Measurements from ENCODE around the gene LRRD1. TPM values are rescaled to one million over a fixed set of nuclear protein-coding genes. Genes with fewer than 3 reads are reported as not detected.
A peak's percentile ranks its signal among the peaks of the same experiment; 100 is the strongest.

LRRD1 gene
- total RNA-seq (ENCODE audit: unreplicated experiment): 0.59 TPM
- long read RNA-seq: 0 reads

DNA sequence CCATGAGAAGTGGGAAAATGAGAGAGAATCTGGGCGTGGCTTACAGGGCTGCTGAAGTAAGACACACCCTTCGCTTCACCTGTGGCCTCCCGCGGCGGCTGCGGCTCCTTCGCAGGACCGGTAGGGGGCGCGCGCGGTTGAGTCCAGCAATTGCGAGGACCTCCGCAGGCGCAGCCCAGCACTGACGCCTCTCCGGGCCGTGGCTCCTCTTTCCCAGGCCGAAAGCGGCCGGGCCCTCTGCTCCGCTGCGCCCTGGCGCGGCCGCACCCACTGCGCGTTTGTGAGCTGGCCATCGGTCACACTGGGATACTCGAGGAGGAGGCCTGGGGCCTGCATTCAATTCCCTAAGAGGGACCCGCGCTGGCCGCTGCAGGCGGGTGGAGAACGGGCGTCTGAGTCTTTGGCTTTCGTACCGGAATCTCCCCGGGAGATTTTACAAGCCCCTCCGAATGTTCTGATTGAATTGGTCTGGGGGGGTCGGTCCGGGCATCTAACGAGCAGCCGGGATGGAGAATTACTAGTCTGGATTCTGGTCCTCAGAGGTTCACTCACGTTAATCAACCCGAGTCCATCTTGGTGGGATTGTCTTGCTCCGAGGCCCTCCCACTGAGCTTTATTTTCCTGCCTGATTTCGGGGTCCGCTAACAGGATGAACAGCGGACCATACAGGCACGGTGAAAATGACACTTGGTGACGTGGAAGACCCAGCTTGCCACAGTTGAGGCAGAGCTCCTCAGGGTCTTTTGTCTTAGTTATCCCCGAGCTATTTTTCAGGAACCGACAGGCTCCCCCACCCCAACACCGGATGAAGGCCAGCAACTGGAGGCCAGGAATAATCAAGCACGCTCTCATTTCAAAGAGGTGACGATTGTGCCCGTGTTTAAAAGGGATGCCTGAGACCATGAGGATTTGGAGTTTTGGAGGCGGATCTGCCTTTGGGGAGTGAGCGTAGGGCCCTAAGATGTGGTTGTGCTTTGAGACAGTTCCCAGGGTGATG, at the start of gene LRRD1:
Gene LRRD1 (minus strand): TSS at position 215 of the 997 bp plus-strand sequence. CDS start 13,940 bp downstream, outside the sequence.
- Mint-ChIP-seq H3K4me1 (ENCODE audit: unreplicated experiment) (peaks cover 3% of the 10 kb centered on the region), H3K36me3 (ENCODE audit: low read depth, unreplicated experiment) (peaks cover 3% of the 10 kb centered on the region), H3K9me3 (ENCODE audit: unreplicated experiment) (no peaks in the 10 kb centered on the region), H3K27me3 (ENCODE audit: unreplicated experiment) (peaks cover 3% of the 10 kb centered on the region), H3K4me3 (ENCODE audit: unreplicated experiment) (peak within 1 kb of the TSS; percentile 87), H3K27ac (ENCODE audit: unreplicated experiment) (no peak within 1 kb of the TSS)
- TF ChIP-seq, protein P1, sequence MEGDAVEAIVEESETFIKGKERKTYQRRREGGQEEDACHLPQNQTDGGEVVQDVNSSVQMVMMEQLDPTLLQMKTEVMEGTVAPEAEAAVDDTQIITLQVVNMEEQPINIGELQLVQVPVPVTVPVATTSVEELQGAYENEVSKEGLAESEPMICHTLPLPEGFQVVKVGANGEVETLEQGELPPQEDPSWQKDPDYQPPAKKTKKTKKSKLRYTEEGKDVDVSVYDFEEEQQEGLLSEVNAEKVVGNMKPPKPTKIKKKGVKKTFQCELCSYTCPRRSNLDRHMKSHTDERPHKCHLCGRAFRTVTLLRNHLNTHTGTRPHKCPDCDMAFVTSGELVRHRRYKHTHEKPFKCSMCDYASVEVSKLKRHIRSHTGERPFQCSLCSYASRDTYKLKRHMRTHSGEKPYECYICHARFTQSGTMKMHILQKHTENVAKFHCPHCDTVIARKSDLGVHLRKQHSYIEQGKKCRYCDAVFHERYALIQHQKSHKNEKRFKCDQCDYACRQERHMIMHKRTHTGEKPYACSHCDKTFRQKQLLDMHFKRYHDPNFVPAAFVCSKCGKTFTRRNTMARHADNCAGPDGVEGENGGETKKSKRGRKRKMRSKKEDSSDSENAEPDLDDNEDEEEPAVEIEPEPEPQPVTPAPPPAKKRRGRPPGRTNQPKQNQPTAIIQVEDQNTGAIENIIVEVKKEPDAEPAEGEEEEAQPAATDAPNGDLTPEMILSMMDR (IDR thresholded peaks at IDR 0.05; ENCODE audit: unreplicated experiment): peak; percentile 97
- DNase-seq (ENCODE audit: low spot score): peak; percentile 97

DNA sequence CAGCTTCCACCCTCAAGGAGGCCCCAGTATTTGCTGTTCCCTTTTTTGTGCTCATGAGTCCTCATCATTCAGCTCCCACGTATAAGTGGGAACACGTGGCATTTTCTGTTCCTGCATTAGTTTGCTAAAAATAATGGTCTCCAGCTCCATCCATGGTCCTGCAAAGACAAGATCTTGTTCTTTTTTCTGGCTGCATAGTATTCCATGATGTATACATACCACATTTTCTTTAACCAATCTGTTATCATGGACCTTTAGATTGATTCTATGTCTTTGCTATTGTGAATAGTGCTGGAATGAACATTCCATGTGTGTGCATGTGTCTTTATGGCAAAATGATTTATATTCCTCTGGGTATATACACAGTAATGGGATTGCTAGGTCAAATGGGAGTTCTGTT, 49.8 kb upstream of the LRRD1 start:
- H3K9me3 Mint-ChIP-seq (ENCODE audit: unreplicated experiment): no peaks in the 10 kb centered on the region
- H3K4me3 Mint-ChIP-seq (ENCODE audit: unreplicated experiment): no peak overlapping the region
- no peaks in the 10 kb centered on the region for H3K27me3 Mint-ChIP-seq (ENCODE audit: unreplicated experiment)
- no peak for DNase-seq (ENCODE audit: low spot score)
- TF ChIP-seq, protein P1 (IDR thresholded peaks at IDR 0.05; ENCODE audit: unreplicated experiment): no peak
- no peak overlapping the region for H3K27ac Mint-ChIP-seq (ENCODE audit: unreplicated experiment)
- no peaks in the 10 kb centered on the region for H3K4me1 Mint-ChIP-seq (ENCODE audit: unreplicated experiment)
- H3K36me3 Mint-ChIP-seq (ENCODE audit: low read depth, unreplicated experiment): peaks cover 30% of the 10 kb centered on the region

DNA sequence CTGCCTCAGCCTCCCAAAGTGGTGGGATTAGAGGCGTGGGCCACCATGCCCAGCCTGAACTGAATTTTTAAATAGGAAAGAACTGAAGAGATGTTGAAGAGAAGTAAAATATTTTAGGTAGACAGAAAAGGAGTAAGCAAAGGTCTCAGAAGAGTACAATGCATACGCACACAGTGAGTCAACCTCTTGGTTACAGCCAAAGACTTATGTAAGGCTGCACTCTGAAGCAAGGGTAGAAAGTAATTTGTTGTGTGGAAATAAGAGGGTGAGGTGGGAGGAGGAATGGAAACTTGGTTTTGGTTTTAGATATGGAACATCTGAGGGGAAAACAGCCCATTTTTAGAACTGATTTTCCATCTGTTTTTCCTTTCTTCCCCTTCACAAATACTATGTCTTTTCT, 49.2 kb upstream of the LRRD1 start:
- H3K4me3 Mint-ChIP-seq (ENCODE audit: unreplicated experiment): peak overlapping the region; percentile 39
- H3K27me3 Mint-ChIP-seq (ENCODE audit: unreplicated experiment): no peaks in the 10 kb centered on the region
- no peak overlapping the region for H3K27ac Mint-ChIP-seq (ENCODE audit: unreplicated experiment)
- no peak for DNase-seq (ENCODE audit: low spot score)
- H3K9me3 Mint-ChIP-seq (ENCODE audit: unreplicated experiment): no peaks in the 10 kb centered on the region
- TF ChIP-seq, protein P1 (IDR thresholded peaks at IDR 0.05; ENCODE audit: unreplicated experiment): no peak
- no peaks in the 10 kb centered on the region for H3K4me1 Mint-ChIP-seq (ENCODE audit: unreplicated experiment)
- H3K36me3 Mint-ChIP-seq (ENCODE audit: low read depth, unreplicated experiment): peaks cover 30% of the 10 kb centered on the region

DNA sequence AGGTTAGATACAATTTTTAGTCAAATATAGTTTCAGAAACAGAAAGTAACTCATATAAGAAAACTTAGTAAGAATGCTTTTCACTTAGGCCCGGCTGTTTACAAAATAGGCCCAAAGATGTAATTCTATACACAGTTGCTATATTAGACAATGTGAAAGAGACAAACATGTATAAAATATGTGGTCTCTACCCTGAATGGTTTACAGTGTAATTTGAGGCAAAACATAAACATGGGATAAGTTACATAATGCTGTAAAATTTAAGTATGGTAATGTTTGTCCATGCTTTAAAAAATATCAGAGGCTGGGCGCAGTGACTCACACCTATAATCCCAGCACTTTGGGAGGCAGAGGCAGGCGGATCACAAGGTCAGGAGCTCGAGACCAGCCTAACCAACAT, 48.0 kb upstream of the LRRD1 start:
- no peak overlapping the region for H3K27ac Mint-ChIP-seq (ENCODE audit: unreplicated experiment)
- TF ChIP-seq, protein P1 (IDR thresholded peaks at IDR 0.05; ENCODE audit: unreplicated experiment): no peak
- no peak for DNase-seq (ENCODE audit: low spot score)
- peaks cover 30% of the 10 kb centered on the region for H3K36me3 Mint-ChIP-seq (ENCODE audit: low read depth, unreplicated experiment)
- no peak overlapping the region for H3K4me3 Mint-ChIP-seq (ENCODE audit: unreplicated experiment)
- H3K4me1 Mint-ChIP-seq (ENCODE audit: unreplicated experiment): no peaks in the 10 kb centered on the region
- H3K27me3 Mint-ChIP-seq (ENCODE audit: unreplicated experiment): no peaks in the 10 kb centered on the region
- no peaks in the 10 kb centered on the region for H3K9me3 Mint-ChIP-seq (ENCODE audit: unreplicated experiment)

DNA sequence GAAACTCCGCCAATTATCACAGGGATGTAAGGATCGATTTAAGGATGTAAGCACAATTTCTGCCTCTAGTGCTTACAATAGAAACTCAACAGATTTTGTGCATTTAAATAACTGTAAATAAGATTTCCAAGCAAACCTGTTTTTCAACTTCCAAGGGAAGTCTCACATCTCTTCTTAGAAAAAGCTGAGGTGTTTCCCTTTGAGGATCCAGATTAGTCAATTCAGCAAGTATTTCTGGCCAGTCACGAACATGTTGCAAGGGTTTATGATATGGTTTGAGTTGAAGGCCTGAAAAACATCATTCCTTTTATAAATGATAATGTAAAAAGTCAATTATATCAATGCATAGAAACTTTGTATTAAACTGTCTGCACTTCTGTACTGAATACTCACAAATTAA, 42.8 kb upstream of the LRRD1 start:
- Mint-ChIP-seq H3K36me3 (ENCODE audit: low read depth, unreplicated experiment) (peaks cover 8% of the 10 kb centered on the region), H3K27ac (ENCODE audit: unreplicated experiment) (no peak overlapping the region), H3K27me3 (ENCODE audit: unreplicated experiment) (no peaks in the 10 kb centered on the region), H3K4me3 (ENCODE audit: unreplicated experiment) (no peak overlapping the region), H3K4me1 (ENCODE audit: unreplicated experiment) (no peaks in the 10 kb centered on the region), H3K9me3 (ENCODE audit: unreplicated experiment) (no peaks in the 10 kb centered on the region)
- TF ChIP-seq, protein P1 (IDR thresholded peaks at IDR 0.05; ENCODE audit: unreplicated experiment): no peak
- no peak for DNase-seq (ENCODE audit: low spot score)
